Osteocyte (in vitro differentiated cells): Measurements from ENCODE around the gene PARVG. TPM values are rescaled to one million over a fixed set of nuclear protein-coding genes. Genes with fewer than 3 reads are reported as not detected.

ENCODE experiments used
- DNase-seq: peaks from one replicate; pipeline ENCODE4 v3.0.0; 2021; ENCODE audit warnings: mixed read lengths; ENCODE audit not compliant: unreplicated experiment; ENCODE audit errors: extremely low spot score
- H3K27ac Mint-ChIP-seq: one replicate; pipeline ENCODE4 v1.8.0; 2021; ENCODE audit warnings: mild to moderate bottlenecking, mixed read lengths; ENCODE audit not compliant: unreplicated experiment
- H3K27me3 Mint-ChIP-seq: one replicate; pipeline ENCODE4 v1.8.0; 2021; ENCODE audit warnings: mixed read lengths; ENCODE audit not compliant: unreplicated experiment
- H3K36me3 Mint-ChIP-seq: one replicate; pipeline ENCODE4 v1.8.0; 2021; ENCODE audit warnings: mixed read lengths; ENCODE audit not compliant: unreplicated experiment
- H3K4me1 Mint-ChIP-seq: one replicate; pipeline ENCODE4 v1.8.0; 2021; ENCODE audit warnings: mixed read lengths; ENCODE audit not compliant: unreplicated experiment
- H3K4me3 Mint-ChIP-seq: one replicate; pipeline ENCODE4 v1.8.0; 2021; ENCODE audit warnings: mild to moderate bottlenecking, moderate library complexity, mixed read lengths; ENCODE audit not compliant: unreplicated experiment
- H3K9me3 Mint-ChIP-seq: one replicate; pipeline ENCODE4 v1.8.0; 2021; ENCODE audit warnings: mixed read lengths; ENCODE audit not compliant: unreplicated experiment
- long read RNA-seq: library from polyadenylated mRNA; unstranded; transcript quantifications from one replicate; pipeline ENCODE4 v2.0.0, GENCODE V29; 2021
- total RNA-seq: library from RNA; stranded (reverse); gene quantifications from 2 replicates; pipeline ENCODE4 v1.2.1, GENCODE V29; 2021
- TF ChIP-seq, protein P1 (sequence below): fragments of 200-600 bp; sonication (generic); IDR thresholded peaks from 2 replicates; pipeline ENCODE4 v1.5.0; 2021; ENCODE audit warnings: antibody characterized with exemption, mild to moderate bottlenecking, moderate library complexity

The PARVG gene, protein sequence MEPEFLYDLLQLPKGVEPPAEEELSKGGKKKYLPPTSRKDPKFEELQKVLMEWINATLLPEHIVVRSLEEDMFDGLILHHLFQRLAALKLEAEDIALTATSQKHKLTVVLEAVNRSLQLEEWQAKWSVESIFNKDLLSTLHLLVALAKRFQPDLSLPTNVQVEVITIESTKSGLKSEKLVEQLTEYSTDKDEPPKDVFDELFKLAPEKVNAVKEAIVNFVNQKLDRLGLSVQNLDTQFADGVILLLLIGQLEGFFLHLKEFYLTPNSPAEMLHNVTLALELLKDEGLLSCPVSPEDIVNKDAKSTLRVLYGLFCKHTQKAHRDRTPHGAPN
- not detected in 2 replicates for total RNA-seq
- long read RNA-seq = 0 reads

DNA sequence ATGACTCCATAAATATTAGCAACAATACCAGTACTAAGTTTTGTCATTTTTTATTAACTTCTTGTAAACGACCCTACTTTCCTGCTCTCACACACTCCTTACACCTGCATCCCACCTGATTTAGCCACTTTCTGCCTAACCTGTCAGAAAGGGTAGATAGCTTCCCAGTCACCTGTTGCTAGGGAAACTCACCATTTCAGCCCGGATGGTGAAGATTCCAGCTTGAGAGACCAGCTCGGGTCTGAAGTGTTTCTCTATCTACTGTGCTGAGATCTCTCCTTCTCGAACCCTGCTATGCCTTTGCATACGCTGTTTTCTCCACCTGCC lies at the start of gene PARVG:
PARVG (plus strand) TSS at position 220 of the 327 bp plus-strand sequence. CDS start 2,405 bp downstream, outside the sequence.
- no peak for DNase-seq
- Mint-ChIP-seq H3K4me3 (no peak within 1 kb of the TSS), H3K36me3 (no peaks in the 10 kb centered on the region), H3K27me3 (peaks cover 52% of the 10 kb centered on the region), H3K27ac (no peak within 1 kb of the TSS), H3K4me1 (peaks cover 2% of the 10 kb centered on the region), H3K9me3 (no peaks in the 10 kb centered on the region)
- TF ChIP-seq, protein P1, sequence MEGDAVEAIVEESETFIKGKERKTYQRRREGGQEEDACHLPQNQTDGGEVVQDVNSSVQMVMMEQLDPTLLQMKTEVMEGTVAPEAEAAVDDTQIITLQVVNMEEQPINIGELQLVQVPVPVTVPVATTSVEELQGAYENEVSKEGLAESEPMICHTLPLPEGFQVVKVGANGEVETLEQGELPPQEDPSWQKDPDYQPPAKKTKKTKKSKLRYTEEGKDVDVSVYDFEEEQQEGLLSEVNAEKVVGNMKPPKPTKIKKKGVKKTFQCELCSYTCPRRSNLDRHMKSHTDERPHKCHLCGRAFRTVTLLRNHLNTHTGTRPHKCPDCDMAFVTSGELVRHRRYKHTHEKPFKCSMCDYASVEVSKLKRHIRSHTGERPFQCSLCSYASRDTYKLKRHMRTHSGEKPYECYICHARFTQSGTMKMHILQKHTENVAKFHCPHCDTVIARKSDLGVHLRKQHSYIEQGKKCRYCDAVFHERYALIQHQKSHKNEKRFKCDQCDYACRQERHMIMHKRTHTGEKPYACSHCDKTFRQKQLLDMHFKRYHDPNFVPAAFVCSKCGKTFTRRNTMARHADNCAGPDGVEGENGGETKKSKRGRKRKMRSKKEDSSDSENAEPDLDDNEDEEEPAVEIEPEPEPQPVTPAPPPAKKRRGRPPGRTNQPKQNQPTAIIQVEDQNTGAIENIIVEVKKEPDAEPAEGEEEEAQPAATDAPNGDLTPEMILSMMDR = no peak

DNA sequence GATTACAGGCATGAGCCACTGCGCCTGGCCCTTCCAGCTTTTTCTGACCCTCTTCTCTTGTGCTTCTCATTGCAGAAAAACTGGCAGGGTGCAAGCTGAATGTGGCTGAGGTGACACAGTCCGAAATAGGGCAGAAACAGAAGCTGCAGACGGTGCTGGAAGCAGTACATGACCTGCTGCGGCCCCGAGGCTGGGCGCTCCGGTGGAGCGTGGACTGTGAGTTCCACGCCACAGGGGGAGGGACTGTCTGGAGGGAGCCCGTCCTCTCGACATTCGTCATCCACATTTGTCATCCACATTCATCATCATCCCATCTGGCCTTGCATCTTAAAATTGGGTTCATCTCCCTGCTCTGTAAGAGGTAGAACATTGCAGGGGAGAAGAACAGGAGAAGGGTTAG lies 49.3 kb upstream of the PARVG start:
- Mint-ChIP-seq H3K4me3 (no peak overlapping the region), H3K4me1 (no peaks in the 10 kb centered on the region), H3K36me3 (peaks cover under 1% of the 10 kb centered on the region), H3K9me3 (peaks cover 15% of the 10 kb centered on the region), H3K27me3 (no peaks in the 10 kb centered on the region), H3K27ac (no peak overlapping the region)
- DNase-seq = no peak
- TF ChIP-seq, protein P1 = no peak

DNA sequence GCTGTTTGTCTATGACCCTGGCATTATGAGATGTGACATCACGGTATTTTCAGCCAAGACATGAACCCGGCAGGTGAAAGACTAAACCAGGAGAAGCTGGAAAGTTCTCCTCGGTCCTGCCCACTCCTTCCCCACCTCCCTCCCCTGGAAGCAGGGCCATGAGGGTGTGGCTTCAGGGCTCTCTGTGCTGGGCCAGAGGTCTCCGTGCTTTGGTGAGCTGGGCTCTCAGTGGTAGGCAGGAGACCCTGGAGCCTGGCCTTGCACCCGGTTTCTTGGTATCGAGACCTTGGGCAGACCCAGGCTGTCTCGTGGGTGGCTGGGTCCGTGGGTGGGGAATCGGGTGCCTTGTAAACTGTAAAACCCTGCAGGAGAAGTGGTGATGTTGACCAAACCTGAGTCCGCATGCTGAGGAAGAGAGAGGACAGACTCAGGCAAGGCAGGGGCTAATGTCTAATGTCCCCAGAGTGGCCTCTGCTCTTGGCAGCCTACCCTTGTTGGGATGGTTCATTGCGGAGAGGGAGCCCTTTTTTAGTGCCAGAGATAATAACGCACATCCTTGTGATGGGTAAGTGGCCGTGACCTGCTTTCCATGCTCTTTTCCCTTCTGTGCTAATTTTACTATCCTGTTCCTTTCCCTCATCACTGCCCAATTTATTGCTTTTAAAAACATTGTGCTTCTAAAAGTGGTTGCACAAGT lies 48.6 kb upstream of the PARVG start:
- peaks cover 11% of the 10 kb centered on the region for H3K9me3 Mint-ChIP-seq
- TF ChIP-seq, protein P1 = no peak
- no peak overlapping the region for H3K4me3 Mint-ChIP-seq
- peaks cover 3% of the 10 kb centered on the region for H3K36me3 Mint-ChIP-seq
- H3K27me3 Mint-ChIP-seq = no peaks in the 10 kb centered on the region
- H3K4me1 Mint-ChIP-seq = no peaks in the 10 kb centered on the region
- DNase-seq = no peak
- no peak overlapping the region for H3K27ac Mint-ChIP-seq

DNA sequence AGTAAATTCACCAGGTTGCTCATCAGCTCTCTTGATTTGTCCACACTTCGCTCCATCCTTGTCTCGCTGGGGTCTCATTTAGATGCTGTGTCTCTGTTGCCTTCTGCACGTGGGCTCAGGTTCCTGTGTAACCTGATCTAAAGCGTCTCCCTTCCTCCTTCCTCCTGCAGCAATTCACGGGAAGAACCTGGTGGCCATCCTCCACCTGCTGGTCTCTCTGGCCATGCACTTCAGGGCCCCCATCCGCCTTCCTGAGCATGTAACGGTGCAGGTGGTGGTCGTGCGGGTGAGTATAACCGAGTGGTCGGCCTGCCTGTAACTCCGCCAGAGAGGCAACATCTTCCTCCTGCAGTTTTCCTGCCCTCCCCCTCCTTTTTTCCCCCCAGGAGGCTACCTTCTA lies 48.0 kb upstream of the PARVG start:
- no peak overlapping the region for H3K4me3 Mint-ChIP-seq

DNA sequence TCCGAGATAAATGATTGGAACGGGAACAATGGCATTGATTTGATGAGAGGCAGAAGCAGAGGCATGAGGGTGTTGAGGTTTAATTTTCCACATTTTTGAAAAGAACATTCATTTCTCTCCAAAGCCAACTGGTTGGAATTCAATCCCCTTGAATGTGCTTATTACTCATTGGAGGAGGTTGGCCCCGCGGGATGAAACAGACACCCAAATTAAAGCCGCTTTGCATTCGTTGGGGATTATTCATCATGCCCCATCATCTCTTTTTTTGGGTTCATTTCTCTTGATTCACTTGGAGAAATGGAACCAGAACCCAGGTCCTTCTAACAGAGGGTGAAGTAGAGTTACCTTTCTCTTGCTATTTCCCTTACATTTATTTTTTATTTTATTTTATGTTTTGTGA lies 47.6 kb upstream of the PARVG start:
- peaks cover 3% of the 10 kb centered on the region for H3K36me3 Mint-ChIP-seq
- no peaks in the 10 kb centered on the region for H3K4me1 Mint-ChIP-seq
- TF ChIP-seq, protein P1 = no peak
- H3K27ac Mint-ChIP-seq = no peak overlapping the region
- no peaks in the 10 kb centered on the region for H3K27me3 Mint-ChIP-seq
- no peak for DNase-seq
- H3K9me3 Mint-ChIP-seq = peaks cover 8% of the 10 kb centered on the region
- H3K4me3 Mint-ChIP-seq = no peak overlapping the region

More for the DNA sequence above, 48.0 kb upstream of the PARVG start:
- Mint-ChIP-seq H3K9me3 (peaks cover 8% of the 10 kb centered on the region), H3K4me1 (no peaks in the 10 kb centered on the region), H3K27ac (no peak overlapping the region), H3K36me3 (peaks cover 3% of the 10 kb centered on the region), H3K27me3 (no peaks in the 10 kb centered on the region)
- TF ChIP-seq, protein P1 = no peak
- DNase-seq = no peak
